ENCODE measurements around the gene PAIP2. TPM values are rescaled to one million over a fixed set of nuclear protein-coding genes. Genes with fewer than 3 reads are reported as not detected.

PAIP2 gene
- total RNA-seq, 1 donor from 2014 or later = 76.0 TPM

- DNase-seq = no peak
These were observed 69.6 kb downstream of the PAIP2 start for GRCh38 chr5:139410993-139411828.

GRCh38 chr5:139413153-139413552 is 71.5 kb downstream of the PAIP2 start:
- DNase-seq = no peak

- DNase-seq = no peak
These were observed 72.3 kb downstream of the PAIP2 start for GRCh38 chr5:139413963-139414362.

GRCh38 chr5:139414581-139415130 is 73.0 kb downstream of the PAIP2 start:
- no peak for DNase-seq

- no peak for DNase-seq
These were observed 73.7 kb downstream of the PAIP2 start for GRCh38 chr5:139415221-139415861.

GRCh38 chr5:139415869-139416268 is 74.2 kb downstream of the PAIP2 start:
- no peak for DNase-seq

GRCh38 chr5:139416651-139417050 is 75.0 kb downstream of the PAIP2 start:
- no peak for DNase-seq

GRCh38 chr5:139417214-139417613 is 75.6 kb downstream of the PAIP2 start:
- DNase-seq = no peak

- no peak for DNase-seq
These were observed 77.1 kb downstream of the PAIP2 start for GRCh38 chr5:139418793-139419192.

Small RNA genes within 50 kb of the gene (small RNA-seq; reads per million reads assigned to genes)
- gene RNA5SP195 (ENCODE audit: low replicate concordance) = not detected

Other genes with a start within 250 kb of the PAIP2 start
- 29.8 TPM for gene SIL1, start 143.5 kb upstream of the PAIP2 start, total RNA-seq
- 271 TPM for gene MATR3, start 48.1 kb upstream of the PAIP2 start, total RNA-seq
- 0.30 TPM for gene SLC23A1, start 41.4 kb downstream of the PAIP2 start, total RNA-seq
- gene MZB1, start 48.1 kb downstream of the PAIP2 start, total RNA-seq = 0.89 TPM
- gene PROB1, start 53.2 kb downstream of the PAIP2 start, total RNA-seq = 1.7 TPM
- gene SPATA24, start 62.2 kb downstream of the PAIP2 start, total RNA-seq = 3.5 TPM
- gene DNAJC18, start 97.7 kb downstream of the PAIP2 start, total RNA-seq = 6.6 TPM
- 11.9 TPM for gene ECSCR, start 120.9 kb downstream of the PAIP2 start, total RNA-seq
- gene SMIM33, start 129.2 kb downstream of the PAIP2 start, total RNA-seq = not detected
- gene STING1, start 140.9 kb downstream of the PAIP2 start, total RNA-seq = 16.6 TPM
- gene UBE2D2, start 219.5 kb downstream of the PAIP2 start, total RNA-seq = 69.8 TPM

Measured in skin of body (tissue), 3 donors.